Measurements from ENCODE around the gene DDX56.
"Not testable (repeated sequence)": the region's sequence is repeated elsewhere in the genome, so short reads cannot be mapped to it uniquely, and the experiment has no call there.

Gene DDX56

DNA sequence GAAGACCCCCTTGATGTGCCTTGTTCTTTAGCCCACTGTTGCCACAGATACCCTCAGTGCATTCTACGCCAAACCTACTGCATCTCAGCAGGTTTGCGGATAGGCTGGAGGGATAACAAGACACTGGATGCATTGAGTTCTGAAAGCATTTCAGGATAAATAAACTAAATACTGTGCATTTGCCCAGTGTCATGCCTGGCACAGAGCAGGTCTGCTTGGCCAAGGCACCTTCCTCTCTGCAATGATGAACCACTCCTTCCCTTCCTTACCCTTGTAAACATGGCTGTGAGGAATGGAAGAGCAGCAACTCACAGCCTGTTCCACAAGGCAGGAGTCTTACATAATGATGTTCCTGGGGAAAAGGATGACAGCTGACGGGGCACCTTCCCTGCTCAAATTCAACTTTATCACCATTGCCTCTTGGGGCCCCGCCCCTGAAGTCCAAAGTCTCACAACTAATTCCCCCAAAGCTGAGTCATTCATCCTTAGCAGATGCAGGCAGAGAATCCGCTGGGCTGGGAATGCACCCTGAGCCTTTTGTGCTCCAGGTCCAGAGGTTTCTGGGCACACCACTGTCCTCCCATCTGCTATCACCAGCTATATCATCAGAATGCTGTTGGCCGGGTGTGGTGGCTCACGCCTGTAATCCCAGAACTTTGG lies 11.6 kb downstream of the DDX56 start:
- no peak for DNase-seq

DNA sequence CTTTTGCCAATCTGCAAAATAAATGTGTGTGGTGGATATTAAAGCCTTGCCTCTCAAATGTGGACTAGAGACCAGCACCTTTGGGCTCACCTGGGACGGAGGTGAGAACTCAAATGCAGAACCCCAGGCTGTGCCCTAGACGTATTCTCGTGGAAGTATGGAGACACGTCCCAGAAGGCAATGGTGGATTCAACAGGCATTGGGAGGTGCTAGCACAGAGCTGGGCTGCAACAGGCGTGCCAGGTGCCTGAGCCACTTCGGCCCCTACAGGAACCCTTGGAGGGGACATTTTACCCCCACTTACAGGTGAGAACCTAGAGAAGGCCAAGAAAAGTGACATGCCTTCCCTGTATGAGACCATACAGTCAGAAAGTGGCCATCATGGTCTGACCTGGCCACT lies 12.2 kb downstream of the DDX56 start:
- DNase-seq, result no peak

DNA sequence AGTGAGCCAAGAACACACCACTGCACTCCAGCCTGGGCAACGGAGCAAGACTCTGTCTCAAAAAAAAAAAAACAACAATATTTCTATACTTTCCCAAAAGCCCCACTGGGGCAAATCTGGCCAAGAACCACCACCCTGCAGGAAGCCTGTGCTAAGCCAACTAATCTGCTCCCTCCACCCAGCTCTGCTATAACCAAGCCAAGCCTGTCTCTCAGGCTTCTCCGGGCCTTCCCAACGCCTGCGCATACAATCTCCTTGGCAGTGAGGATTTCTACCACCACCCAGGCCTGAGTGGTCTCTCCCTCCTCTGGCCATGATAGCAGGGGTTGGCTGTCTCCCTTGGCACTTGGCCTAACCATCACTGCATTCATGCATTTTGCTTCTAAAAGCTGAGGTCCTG lies 14.2 kb downstream of the DDX56 start:
- DNase-seq, result no peak

DNA sequence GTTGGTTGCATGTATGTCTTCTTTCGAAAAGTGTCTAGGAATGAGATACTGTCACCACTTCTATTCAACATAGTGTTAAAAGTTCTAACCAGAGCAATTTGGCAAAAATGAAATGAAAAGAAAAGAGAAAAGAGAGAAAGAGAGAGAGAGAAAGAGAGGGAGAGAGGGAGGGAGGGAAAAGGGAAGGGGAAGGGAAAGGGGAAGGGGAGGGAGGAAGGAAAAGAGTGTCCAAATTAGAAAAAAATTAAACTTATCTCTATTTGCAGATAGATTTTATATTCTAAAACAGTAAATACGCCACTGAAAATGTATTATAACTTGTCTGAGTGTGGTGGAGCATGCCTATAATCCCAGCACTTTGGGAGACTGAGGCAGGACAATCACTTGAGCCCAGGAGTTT lies 16.2 kb downstream of the DDX56 start:
- no peak for DNase-seq

DNA sequence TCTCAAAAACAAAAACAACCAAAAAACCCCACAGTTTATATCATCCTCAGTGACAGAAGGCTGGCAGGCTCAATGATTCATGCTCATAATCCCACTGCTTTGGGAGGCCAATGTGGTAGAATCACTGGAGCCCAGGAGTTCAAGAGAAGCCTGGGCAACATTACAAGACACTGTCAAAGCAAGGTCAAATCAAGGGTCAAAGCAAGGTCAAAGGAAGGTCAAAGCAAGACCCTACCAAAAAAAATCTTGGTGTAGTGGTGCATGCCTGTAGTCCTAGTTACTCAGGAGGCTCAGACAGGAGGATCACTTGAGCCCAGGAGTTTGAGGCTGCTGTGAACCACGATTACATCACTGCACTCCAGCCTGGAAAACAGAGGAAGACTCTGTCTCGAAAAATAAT lies 18.4 kb downstream of the DDX56 start:
- DNase-seq, result no peak

DNA sequence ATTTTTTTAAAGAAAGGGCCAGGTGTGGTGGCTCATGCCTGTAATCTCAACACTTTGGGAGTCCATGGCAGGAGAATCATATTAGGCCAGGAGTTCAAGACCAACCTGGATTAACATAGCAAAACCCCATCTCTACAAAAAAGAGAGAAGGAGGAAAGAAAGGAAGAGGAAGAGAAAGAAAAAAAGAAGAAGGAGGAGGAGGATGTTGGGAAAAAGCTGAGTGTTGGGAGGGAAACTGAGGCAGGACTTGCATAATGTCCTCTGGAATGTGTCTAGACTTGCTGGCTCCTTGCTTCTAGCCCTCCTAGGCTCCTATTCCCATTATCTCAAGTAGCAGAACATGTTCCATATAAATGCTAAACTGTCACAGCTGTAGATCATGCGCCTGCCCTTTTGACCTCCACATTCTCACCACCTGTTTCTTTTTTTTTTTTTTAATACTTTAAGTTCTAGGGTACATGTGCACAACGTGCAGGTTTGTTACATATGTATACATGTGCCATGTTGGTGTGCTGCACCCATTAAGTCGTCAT lies 21.2 kb downstream of the DDX56 start:
- DNase-seq, result not testable (repeated sequence)

- DNase-seq, result no peak
These were observed 24.3 kb downstream of the DDX56 start for GRCh38 chr7:44549457-44549856.

GRCh38 chr7:44548893-44549292 lies 24.8 kb downstream of the DDX56 start:
- DNase-seq, result no peak

DNA sequence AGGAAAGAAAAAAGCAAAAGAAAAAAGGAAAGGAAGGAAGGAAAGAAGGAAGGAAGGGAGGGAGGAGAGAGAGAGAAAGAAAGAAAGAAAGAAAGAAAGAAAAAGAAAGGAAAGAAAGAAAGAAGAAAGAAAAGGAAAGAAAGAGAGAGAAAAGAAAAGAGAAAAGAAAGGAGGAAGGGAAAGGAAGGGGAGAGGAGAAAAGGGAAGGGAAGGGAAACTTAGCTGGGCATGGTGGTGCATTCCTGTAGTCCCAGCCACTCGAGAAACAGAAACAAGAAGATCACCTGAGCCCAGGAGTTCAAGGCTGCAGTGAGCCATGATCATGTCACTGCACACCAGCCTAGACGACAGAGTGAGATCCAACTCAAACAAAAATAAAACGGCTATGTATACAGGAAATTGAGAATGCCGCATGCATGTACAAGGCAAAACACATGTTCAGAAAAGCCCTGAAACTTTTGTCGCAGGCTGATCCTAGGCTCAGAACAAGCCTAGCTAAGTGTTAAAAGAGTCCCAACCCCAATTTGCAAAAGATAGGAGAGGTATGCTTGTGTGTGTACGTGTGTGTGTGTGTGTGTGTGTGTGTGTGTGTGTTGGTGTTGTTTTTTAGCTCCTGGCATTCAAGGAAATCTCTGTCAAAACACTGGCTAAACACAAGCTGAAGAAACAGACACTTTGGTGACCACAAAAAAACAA lies 26.0 kb downstream of the DDX56 start:
- DNase-seq, result no peak

DNA sequence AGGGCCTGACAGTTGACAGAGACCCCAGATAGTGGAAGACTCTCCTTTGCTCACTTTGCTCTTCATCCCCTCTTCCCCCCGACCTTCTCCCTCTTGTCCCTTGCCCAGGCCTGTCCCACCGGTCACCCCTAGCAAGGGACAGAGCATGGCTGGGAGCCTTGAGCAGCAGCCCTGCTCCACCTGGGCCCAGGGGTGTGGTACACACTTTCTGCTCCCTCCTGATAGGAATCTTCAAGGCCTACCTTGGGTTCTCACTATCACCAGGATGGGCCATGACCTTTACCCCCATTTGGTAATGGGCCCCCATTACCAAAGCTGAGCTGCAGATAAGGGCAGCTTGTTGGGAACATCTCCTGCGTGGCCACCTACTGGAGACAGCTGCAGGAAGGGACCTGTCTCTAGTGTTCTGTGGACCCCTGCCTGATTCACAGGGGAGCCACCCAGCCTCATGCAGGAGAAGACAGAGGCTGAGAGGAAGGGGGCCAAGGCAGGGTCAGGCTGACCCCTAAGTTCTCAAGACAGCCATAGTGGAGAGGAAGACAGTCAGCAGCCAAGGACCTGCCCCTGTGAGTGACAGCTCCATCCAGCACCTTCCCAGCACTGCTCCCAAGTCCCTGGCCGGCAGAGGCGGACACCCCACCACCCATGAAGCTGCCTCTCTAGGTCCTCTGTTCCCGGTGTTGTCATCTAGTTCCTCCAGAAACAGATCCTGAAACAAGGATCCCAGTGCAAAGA lies 31.7 kb downstream of the DDX56 start:
- no peak for DNase-seq

- DNase-seq, result no peak
These were observed 32.5 kb downstream of the DDX56 start, which contains the start of gene NPC1L1 for GRCh38 chr7:44541028-44541869. Gene NPC1L1 (minus strand): TSS chr7:44541330. CDS start chr7:44541259, 71 bp downstream.

- no peak for DNase-seq
These were observed 33.1 kb downstream of the DDX56 start for GRCh38 chr7:44540592-44541027.

- no peak for DNase-seq
These were observed 33.8 kb downstream of the DDX56 start for GRCh38 chr7:44539669-44540506.

- DNase-seq, result no peak
These were observed 34.7 kb downstream of the DDX56 start for GRCh38 chr7:44538798-44539668.

DNA sequence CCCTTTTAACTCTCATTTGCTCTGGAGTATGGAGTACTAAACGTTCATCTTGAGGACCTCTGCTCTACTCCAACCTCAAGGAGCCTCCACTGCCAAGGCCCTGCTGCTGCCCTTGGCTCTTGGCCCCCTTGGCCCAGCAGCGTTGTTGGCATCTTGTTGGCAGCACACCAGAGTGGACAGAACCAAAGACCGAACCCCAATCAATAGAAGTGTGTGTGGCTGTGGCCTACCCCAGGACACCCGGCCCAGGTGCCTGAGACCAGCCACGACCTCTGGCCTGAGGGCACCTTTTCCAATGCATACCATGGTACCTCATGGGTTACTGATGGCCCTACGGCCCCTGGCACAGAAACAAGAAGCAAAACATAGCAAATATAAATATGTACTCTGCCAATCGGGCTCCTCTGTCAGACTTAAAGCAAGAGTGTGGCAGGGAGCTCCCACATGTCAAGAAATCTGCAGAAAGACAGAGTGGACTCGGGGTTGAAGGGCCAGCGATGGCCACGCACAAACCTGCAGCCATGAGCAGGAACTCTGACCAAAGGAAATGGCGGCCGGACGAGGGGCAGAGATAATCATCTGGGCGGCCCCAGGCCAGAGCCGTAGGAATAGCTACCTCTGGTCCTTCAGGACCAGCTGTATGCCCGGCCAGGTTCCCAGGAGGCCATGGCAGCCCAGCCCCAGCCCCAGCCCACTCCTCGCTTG lies 35.5 kb downstream of the DDX56 start:
- DNase-seq, result no peak

GRCh38 chr7:44537442-44537841 lies 36.3 kb downstream of the DDX56 start:
- DNase-seq, result no peak

GRCh38 chr7:44536090-44536489 lies 37.6 kb downstream of the DDX56 start:
- no peak for DNase-seq

- DNase-seq, result no peak
These were observed 38.2 kb downstream of the DDX56 start for GRCh38 chr7:44535348-44536064.

- DNase-seq, result peak; percentile 37
These were observed 39.2 kb downstream of the DDX56 start for GRCh38 chr7:44534501-44534900.

Data from DMS 273 treated with DMSO at 0.1 percent for 48 hours (cell line).